Panc1 (cell line): ENCODE measurements around the gene BARHL1. TPM values are rescaled to one million over a fixed set of nuclear protein-coding genes. Genes with fewer than 3 reads are reported as not detected.
"Not testable (repeated sequence)": the region's sequence is repeated elsewhere in the genome, so short reads cannot be mapped to it uniquely, and the experiment has no call there.

Experiments used
- ATAC-seq: fragments of 200-7000 bp; cut with Tn5 transposase; 2 replicates; pipeline ENCODE4 v1.9.1; 2020; ENCODE audit warnings: mild to moderate bottlenecking, moderate library complexity
- BruUV-seq: library from RNA; stranded (reverse); fragments of 400-500 nt; replicated peaks from 2 replicates; lab custom pipeline; 2021; lab: Mats Ljungman, UMichigan
- CTCF ChIA-PET: fragments of 300-600 bp; sonication (Branson Sonifier 250); formaldehyde crosslinking; loops from one replicate; lab custom pipeline; 2022; ENCODE audit warnings: antibody characterized with exemption; lab: Charles Lee
- POLR2A ChIA-PET: fragments of 300-600 bp; sonication (Branson Sonifier 250); formaldehyde crosslinking; loops from one replicate; lab custom pipeline; 2022; ENCODE audit warnings: antibody characterized with exemption; lab: Charles Lee
- DNase-seq: peaks from one replicate; pipeline ENCODE4 v3.0.0-alpha.2; 2010; ENCODE audit warnings: low read depth, low spot score
- H3K27ac ChIP-seq: 2 replicates; pipeline ENCODE4 v1.5.1; 2011; ENCODE audit warnings: mild to moderate bottlenecking, low read length, inconsistent platforms
- H3K27me3 ChIP-seq: fragments of 200-500 bp; sonication (Bioruptor generic); 2 replicates; pipeline ENCODE4 v1.6.0; 2014; ENCODE audit warnings: low read length, inconsistent platforms; ENCODE audit not compliant: control insufficient read depth, insufficient read depth
- H3K36me3 ChIP-seq: fragments of 200-500 bp; sonication (Bioruptor generic); 2 replicates; pipeline ENCODE4 v1.5.1; 2014; ENCODE audit warnings: inconsistent platforms, mild to moderate bottlenecking, low read length, moderate library complexity; ENCODE audit not compliant: control insufficient read depth, insufficient read depth
- H3K4me1 ChIP-seq: 2 replicates; pipeline ENCODE4 v1.5.1; 2011; ENCODE audit warnings: inconsistent platforms, mild to moderate bottlenecking, low read length, moderate library complexity; ENCODE audit not compliant: control insufficient read depth, insufficient read depth
- H3K4me3 ChIP-seq, 2 experiments: 2 replicates each; pipeline ENCODE4 v1.5.1; 2011 to 2012; ENCODE audit warnings: low read depth in 2 of 2, low read length in 2 of 2, mild to moderate bottlenecking in 2 of 2, inconsistent platforms in 1 of 2, moderate library complexity in 1 of 2
- H3K9me3 ChIP-seq: fragments of 200-500 bp; sonication (Bioruptor generic); 2 replicates; pipeline ENCODE4 v1.5.1; 2014; ENCODE audit warnings: low read depth, mild to moderate bottlenecking, inconsistent platforms, low read length, moderate library complexity; ENCODE audit not compliant: control insufficient read depth, insufficient read depth
- CTCF ChIP-seq: fragments of 450-650 bp; IDR thresholded peaks from 2 replicates; pipeline ENCODE4 v1.5.1; 2017; ENCODE audit warnings: mild to moderate bottlenecking
- POLR2AphosphoS5 ChIP-seq: IDR thresholded peaks from 2 replicates; pipeline ENCODE4 v1.6.1; 2012; ENCODE audit warnings: mild to moderate bottlenecking, low read depth, low read length, moderate library complexity
- REST ChIP-seq, 2 experiments: IDR thresholded peaks; 2 replicates each; pipeline ENCODE4 v1.6.1; 2011 to 2012; ENCODE audit warnings: low read depth in 2 of 2, control low read depth in 1 of 2, low read length in 1 of 2, mild to moderate bottlenecking in 1 of 2, moderate library complexity in 1 of 2; ENCODE audit not compliant: insufficient read depth in 1 of 2
- SIN3A ChIP-seq: IDR thresholded peaks from 2 replicates; pipeline ENCODE4 v1.6.1; 2012; ENCODE audit warnings: low read depth, mild to moderate bottlenecking, low read length, moderate library complexity, borderline replicate concordance; ENCODE audit not compliant: insufficient read depth
- TCF7L2 ChIP-seq: IDR thresholded peaks from 2 replicates; pipeline ENCODE4 v1.6.1; 2011; ENCODE audit warnings: mild to moderate bottlenecking, low read depth, low read length, inconsistent platforms
- in situ Hi-C: cut with HindIII; loops from 2 replicates; pipeline ENCODE4 v1.10.0; 2016; ENCODE audit warnings: low sequenced_read_pairs, low pct_unique_long_range_greater_than_20kb
- intact Hi-C: fragments of 100-400 bp; cut with micrococcal nuclease; formaldehyde crosslinking; loops from one replicate; pipeline ENCODE4 v1.10.0; 2022; ENCODE audit not compliant: unreplicated experiment
- total RNA-seq: library from RNA; stranded (reverse); gene quantifications from one replicate; pipeline ENCODE4 v1.2.1, GENCODE V29; 2021; ENCODE audit not compliant: unreplicated experiment

The BARHL1 gene
- total RNA-seq, 1 experiment from 2014 or later = not detected

GRCh38 chr9:132564526-132564925 is 17.9 kb upstream of the BARHL1 start:
- H3K27ac ChIP-seq = no peak overlapping the region
- ChIA-PET CTCF (interaction anchor here (1.6 kb wide), 1 partner anchor 57 kb away, joined by 5 read pairs; no protein-coding TSS in a partner anchor), POLR2A (interaction anchor here (0.6 kb wide), 1 partner anchor 142 kb away, joined by 8 read pairs; no protein-coding TSS in a partner anchor)
- H3K4me1 ChIP-seq = no peaks in the 10 kb centered on the region
- DNase-seq = no peak
- no peaks in the 10 kb centered on the region for H3K27me3 ChIP-seq
- TF ChIP-seq CTCF (no peak), REST (IDR thresholded peaks at IDR 0.05; ENCODE audit: insufficient read depth in 1 of 2, low read depth in 2 of 2, low read length in 1 of 2) (no peak), POLR2AphosphoS5 (no peak), SIN3A (no peak), TCF7L2 (no peak)
- H3K4me3 ChIP-seq = no peak overlapping the region
- no TSS peak for BruUV-seq
- intact Hi-C loops (no loop called here), in situ Hi-C loops (no loop called here)
- ATAC-seq = no peak
- no peaks in the 10 kb centered on the region for H3K9me3 ChIP-seq
- no peaks in the 10 kb centered on the region for H3K36me3 ChIP-seq

GRCh38 chr9:132568787-132569186 is 13.6 kb upstream of the BARHL1 start:
- POLR2A ChIA-PET, CTCF ChIA-PET, BruUV-seq, H3K4me3 ChIP-seq, H3K27me3 ChIP-seq, DNase-seq, ATAC-seq, H3K27ac ChIP-seq, H3K4me1 ChIP-seq, intact Hi-C loops, H3K36me3 ChIP-seq, H3K9me3 ChIP-seq, in situ Hi-C loops: not testable (repeated sequence)

DNA sequence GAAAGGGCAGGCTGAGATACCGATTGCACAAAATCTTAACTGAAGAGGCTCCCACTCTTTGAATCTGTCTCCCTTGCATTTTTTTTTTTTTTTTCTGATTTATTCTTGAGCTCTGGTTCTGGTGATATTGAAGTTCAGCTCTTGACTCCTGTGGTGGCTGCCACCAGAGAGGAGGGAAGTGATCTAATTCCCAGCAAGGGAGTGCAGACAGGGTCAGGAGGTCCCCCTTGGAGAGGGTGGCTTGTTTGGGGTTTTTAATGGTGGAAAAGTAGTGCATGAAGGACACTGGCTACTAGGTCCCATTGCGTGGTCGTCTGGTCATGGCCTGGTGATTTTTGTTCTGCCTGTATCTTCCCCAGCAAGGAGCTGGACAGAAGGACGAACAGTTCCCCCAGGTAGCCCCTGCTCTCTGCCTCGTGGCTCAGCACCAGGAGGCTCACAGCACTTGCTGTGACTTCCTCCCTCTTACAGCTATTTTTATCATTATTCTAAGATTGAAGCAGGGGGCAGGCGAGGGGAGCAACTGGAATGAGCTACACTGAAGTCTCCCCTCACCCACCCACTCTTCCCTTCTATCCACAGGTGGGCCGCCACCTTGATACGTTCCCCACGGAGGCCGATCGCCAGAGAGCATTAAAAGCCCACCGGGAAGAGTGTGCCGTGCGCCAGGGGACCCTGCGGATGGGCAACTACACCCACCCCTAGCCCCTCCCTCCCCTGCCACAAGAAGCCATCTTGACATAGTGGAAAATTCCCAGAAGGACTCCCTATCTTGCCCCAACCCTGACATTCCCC is 10.4 kb upstream of the BARHL1 start:
- ChIA-PET POLR2A (no interaction called here), CTCF (interaction anchor here (0.6 kb wide), 2 partner anchors 48 to 159 kb away, joined by 4 read pairs; no protein-coding TSS in a partner anchor)
- DNase-seq = no peak
- H3K9me3 ChIP-seq = no peaks in the 10 kb centered on the region
- no peak overlapping the region for H3K4me3 ChIP-seq
- TF ChIP-seq SIN3A = no peak
- TF ChIP-seq CTCF = no peak
- TF ChIP-seq POLR2AphosphoS5 = no peak
- TF ChIP-seq REST (IDR thresholded peaks at IDR 0.05; ENCODE audit: insufficient read depth in 1 of 2, low read depth in 2 of 2, low read length in 1 of 2) = no peak
- no peak for TF ChIP-seq TCF7L2
- no peaks in the 10 kb centered on the region for H3K36me3 ChIP-seq
- no peak overlapping the region for H3K27ac ChIP-seq
- in situ Hi-C loops (no loop called here), intact Hi-C loops (loop anchor here (5.0 kb wide), 1 partner anchor 160 kb away; the partner anchor contains the start of gene CFAP77)
- no TSS peak for BruUV-seq
- no peaks in the 10 kb centered on the region for H3K4me1 ChIP-seq
- ATAC-seq = no peak
- H3K27me3 ChIP-seq = no peaks in the 10 kb centered on the region; the same call in 1 of the 2 replicates
